GM12873 (cell line): ENCODE measurements around the gene SP140L.

Source experiments
- TF ChIP-seq, protein P1 (sequence below): IDR thresholded peaks from 2 replicates; pipeline ENCODE4 v1.5.1; 2012; ENCODE audit warnings: low read depth, mild to moderate bottlenecking, moderate library complexity, low read length, control low read depth; ENCODE audit not compliant: insufficient read depth; ENCODE audit errors: missing control alignments

The SP140L gene

DNA sequence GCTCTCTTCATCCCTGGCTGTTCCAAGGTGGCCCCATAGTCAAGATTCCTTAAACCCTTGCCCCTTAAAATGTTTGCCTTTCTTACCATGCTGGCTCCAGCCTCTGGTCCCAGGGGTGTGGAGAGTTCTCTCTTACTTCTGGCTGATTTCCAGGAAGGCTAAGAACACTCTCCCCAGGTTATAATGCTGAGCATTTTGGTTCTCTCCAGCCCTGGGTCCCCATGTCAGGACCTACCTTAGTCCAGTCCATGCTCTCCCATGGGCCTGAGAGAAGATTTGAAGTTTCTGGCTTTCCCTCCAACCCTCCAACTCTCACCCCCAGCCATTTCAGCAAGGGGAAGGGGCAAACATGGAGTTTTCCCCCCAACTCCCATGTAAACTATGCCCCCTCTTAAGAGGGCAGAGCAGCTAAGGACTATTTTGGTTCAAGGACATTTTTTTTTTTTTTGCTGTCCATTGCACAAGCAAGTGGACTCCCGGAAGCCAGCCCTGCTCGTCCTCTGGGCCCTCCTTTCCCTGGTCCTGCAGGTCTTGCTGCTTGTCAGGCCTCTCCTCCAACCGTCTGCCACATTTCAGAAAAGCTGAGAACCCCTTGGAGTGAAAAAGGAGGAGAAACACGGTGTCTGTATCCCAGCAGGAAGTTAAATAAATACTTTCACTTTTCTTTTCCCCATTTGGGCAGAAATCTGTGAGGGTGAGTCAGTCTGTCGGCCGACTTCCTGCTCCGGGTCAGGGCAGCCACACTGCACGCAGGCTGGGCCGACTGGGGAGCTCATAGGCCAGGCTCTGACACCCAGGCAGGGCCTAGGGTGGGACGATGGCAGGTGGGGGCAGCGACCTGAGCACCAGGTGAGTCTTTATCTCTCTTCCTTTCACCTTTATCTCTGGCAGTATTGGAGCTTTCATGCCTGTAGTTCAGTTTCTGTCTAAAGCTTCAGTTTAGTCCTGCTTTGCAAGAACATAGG is at the start of gene SP140L:
Gene SP140L (plus strand): TSS at position 741 of the 965 bp plus-strand sequence. CDS start 77 bp downstream, at position 818.
- TF ChIP-seq, protein P1, sequence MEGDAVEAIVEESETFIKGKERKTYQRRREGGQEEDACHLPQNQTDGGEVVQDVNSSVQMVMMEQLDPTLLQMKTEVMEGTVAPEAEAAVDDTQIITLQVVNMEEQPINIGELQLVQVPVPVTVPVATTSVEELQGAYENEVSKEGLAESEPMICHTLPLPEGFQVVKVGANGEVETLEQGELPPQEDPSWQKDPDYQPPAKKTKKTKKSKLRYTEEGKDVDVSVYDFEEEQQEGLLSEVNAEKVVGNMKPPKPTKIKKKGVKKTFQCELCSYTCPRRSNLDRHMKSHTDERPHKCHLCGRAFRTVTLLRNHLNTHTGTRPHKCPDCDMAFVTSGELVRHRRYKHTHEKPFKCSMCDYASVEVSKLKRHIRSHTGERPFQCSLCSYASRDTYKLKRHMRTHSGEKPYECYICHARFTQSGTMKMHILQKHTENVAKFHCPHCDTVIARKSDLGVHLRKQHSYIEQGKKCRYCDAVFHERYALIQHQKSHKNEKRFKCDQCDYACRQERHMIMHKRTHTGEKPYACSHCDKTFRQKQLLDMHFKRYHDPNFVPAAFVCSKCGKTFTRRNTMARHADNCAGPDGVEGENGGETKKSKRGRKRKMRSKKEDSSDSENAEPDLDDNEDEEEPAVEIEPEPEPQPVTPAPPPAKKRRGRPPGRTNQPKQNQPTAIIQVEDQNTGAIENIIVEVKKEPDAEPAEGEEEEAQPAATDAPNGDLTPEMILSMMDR: no peak

DNA sequence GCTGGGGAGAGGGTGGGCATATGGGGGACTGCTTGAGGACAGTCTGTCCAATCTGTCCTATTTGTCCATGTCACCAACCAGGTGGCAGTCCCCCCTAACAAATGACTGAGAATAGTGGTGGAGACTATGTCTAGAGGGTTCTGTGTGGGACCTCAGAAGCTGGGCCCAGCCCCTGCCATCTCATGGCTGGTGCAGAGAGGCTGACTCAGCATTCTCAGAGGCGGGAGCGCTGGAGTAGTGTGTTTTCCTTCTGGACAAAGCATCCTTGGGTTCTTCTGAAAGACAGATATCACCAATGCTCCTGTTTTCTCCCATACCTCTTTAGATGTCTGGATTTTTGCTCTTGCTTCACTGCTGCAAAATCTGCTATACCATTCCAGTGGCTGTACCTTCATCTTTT is 44.1 kb upstream of the SP140L start:
- TF ChIP-seq, protein P1: no peak

DNA sequence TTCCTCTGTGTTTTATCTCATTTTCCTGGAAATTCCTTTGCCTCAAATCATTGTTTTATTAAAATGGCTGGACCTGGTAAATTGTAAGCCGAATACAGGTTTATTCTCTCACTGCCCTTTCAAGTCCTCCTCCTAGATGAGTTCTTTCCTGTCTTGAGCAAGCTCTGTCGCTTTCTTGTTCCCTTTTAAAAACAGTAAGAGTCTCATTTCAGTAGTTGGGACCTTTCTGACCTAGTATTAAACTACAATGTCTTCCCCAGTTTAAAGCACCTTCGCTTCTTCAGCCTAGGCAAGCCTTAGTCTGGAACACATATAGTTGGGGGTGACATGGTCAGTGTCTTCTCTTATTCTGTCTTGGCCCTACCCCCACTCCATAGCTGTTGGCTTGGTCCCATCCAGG is 40.9 kb upstream of the SP140L start:
- TF ChIP-seq, protein P1: no peak

DNA sequence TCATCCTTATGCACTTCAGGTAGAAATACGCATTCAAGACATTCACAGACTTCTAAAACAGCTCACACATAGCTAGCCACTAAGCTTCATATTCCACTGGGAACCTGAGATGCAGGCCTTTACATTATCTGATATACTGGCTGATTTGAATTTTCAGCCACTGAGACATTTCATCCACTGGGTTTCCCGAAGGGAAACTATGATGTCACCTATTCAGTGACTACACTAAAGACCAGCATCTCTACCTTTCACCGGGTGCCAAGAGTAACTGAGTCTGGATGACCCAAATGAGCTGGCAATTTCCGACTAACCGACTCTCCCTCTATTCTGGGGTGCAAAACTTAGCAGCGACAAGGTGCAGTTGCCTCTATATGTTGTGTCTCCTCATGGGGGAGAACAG is 31.8 kb upstream of the SP140L start:
- TF ChIP-seq, protein P1: no peak

DNA sequence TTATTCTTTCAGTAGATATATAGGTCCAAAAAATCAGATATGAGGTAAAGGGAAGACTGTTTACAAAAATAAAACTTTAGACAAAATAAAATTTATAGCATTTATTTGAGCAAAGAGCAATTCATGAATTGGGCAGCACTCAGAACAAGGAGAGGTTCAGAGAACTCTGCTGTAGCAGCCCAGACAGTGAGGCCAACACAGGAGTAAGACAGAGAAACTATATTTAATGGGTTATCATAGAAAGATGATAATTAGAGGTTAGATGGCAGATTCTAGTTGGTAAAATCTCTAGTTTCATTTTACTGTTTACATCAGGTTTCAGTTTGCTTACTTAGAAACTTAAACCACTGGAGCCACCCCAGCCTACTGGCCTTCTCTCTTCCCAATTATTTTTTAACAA is 30.1 kb upstream of the SP140L start:
- TF ChIP-seq, protein P1: no peak

DNA sequence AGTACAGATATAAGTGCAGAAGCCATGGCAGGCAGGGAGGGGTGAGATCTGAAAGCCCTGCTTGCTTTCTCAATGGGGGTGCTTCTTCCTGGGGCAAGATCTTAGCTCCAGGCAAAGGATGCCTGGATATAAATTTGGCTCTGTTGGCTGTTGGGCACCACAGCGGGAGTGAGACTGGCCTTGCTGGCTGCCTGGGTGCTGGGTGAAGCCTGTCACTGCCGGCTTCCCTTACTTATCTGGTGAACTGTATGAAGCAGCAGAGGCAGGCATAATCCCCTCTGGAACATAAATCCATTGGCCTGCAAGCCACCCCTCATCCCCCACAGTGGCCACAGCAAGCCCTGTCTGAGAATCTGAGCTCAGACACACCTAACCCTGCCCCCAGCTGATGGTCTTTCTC is 27.4 kb upstream of the SP140L start:
- TF ChIP-seq, protein P1: no peak

DNA sequence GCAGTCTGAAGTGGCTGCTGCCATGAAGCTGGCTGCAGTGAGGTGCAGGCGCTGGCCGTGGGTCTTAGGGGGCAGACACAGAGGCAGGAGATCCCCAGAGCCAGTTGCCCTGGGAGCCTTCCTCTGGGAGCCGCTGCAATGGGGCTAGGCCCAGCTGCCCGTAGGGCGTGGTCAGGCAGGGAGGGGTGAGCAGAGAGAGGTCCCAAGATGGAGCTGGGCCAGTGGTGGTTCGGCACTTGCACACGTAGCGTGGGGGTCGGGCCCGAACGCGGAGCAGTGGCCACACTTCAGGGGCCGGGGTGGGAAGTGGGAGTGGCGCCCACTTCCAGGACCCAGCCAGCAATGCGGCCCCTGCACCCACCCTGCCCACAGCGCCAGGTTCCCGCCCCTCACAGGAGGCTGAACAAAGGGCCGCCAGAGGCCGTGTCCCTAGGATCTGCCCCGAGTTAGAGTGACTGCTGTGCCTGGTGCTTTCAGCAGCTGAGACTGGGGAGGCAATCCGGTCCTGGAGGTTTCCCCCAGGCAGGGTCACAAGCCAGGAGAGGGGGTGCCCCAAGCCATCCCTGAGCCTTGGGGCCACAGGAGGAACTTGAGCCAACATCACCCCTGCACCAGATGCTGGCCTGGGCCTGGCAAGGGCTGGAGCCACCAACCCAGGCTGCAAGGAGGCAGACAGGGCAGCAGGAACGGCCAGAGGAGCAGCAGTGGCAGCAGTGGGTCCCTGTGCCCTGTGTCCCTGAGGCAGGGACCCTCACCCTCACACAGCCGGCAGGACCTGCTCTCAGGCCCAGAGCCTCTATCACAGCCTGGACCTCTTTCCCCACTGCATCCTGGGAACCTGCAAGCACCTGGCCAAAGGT is 21.3 kb upstream of the SP140L start:
- TF ChIP-seq, protein P1: no peak
